ENCODE results near the gene FCHO2. TPM values are rescaled to one million over a fixed set of nuclear protein-coding genes. Genes with fewer than 3 reads are reported as not detected.

FCHO2 gene
- total RNA-seq, 4 donors from 2014 or later: 30.2 to 41.8 (median 36.6) TPM

- no peak for TF ChIP-seq CTCF (IDR thresholded peaks at IDR 0.05)
- no peak for TF ChIP-seq POLR2A (IDR thresholded peaks at IDR 0.05)
- no peak for DNase-seq
- H3K4me3 ChIP-seq: no peak overlapping the region
- intact Hi-C loops (cut with DNase I): no loop called here
- no peak overlapping the region for H3K27ac ChIP-seq
- WGBS, 2 donors: 43 to 52% methylated on average over 4 of the region's 4 CpGs
- H3K4me1 ChIP-seq: no peaks in the 10 kb centered on the region
- H3K9me3 ChIP-seq: no peaks in the 10 kb centered on the region
- H3K36me3 ChIP-seq: no peaks in the 10 kb centered on the region
- no peaks in the 10 kb centered on the region for H3K27me3 ChIP-seq
Observed at GRCh38 chr5:73103870-73104299, 148.0 kb downstream of the FCHO2 start.

- no peak for DNase-seq
- no peaks in the 10 kb centered on the region for H3K27me3 ChIP-seq
- H3K9me3 ChIP-seq: no peaks in the 10 kb centered on the region
- WGBS, 2 donors: 38 to 44% methylated on average over 1 of the region's 1 CpG
- TF ChIP-seq CTCF (IDR thresholded peaks at IDR 0.05): no peak
- TF ChIP-seq POLR2A (IDR thresholded peaks at IDR 0.05): no peak
- intact Hi-C loops (cut with DNase I): no loop called here
- no peaks in the 10 kb centered on the region for H3K4me1 ChIP-seq
- H3K4me3 ChIP-seq: no peak overlapping the region
- no peaks in the 10 kb centered on the region for H3K36me3 ChIP-seq
- no peak overlapping the region for H3K27ac ChIP-seq
Observed at GRCh38 chr5:73104326-73104725, 148.5 kb downstream of the FCHO2 start.

- intact Hi-C loops (cut with DNase I): no loop called here
- no peak overlapping the region for H3K27ac ChIP-seq
- no peaks in the 10 kb centered on the region for H3K4me1 ChIP-seq
- no peaks in the 10 kb centered on the region for H3K9me3 ChIP-seq
- no peak for DNase-seq
- TF ChIP-seq POLR2A (IDR thresholded peaks at IDR 0.05): no peak
- no peak for TF ChIP-seq CTCF (IDR thresholded peaks at IDR 0.05)
- H3K27me3 ChIP-seq: no peaks in the 10 kb centered on the region
- no peak overlapping the region for H3K4me3 ChIP-seq
- no peaks in the 10 kb centered on the region for H3K36me3 ChIP-seq
Observed at GRCh38 chr5:73106335-73106734, 150.5 kb downstream of the FCHO2 start.

GRCh38 chr5:73110190-73110589, 154.3 kb downstream of the FCHO2 start:
- Histone ChIP-seq H3K4me3 (no peak overlapping the region), H3K9me3 (no peaks in the 10 kb centered on the region), H3K36me3 (no peaks in the 10 kb centered on the region), H3K4me1 (no peaks in the 10 kb centered on the region), H3K27me3 (no peaks in the 10 kb centered on the region), H3K27ac (no peak overlapping the region)
- 70 to 73% methylated on average over 1 of the region's 1 CpG for WGBS, 2 donors
- intact Hi-C loops (cut with DNase I): no loop called here
- TF ChIP-seq POLR2A (IDR thresholded peaks at IDR 0.05) (no peak), CTCF (IDR thresholded peaks at IDR 0.05) (no peak)
- DNase-seq: no peak

GRCh38 chr5:73111536-73111935, 155.7 kb downstream of the FCHO2 start:
- TF ChIP-seq POLR2A (IDR thresholded peaks at IDR 0.05) (no peak), CTCF (IDR thresholded peaks at IDR 0.05) (no peak)
- H3K9me3 ChIP-seq: no peaks in the 10 kb centered on the region
- no peaks in the 10 kb centered on the region for H3K4me1 ChIP-seq
- 70 to 87% methylated on average over 1 of the region's 1 CpG for WGBS, 2 donors
- H3K27ac ChIP-seq: no peak overlapping the region
- intact Hi-C loops (cut with DNase I): no loop called here
- H3K4me3 ChIP-seq: no peak overlapping the region
- H3K27me3 ChIP-seq: no peaks in the 10 kb centered on the region
- no peaks in the 10 kb centered on the region for H3K36me3 ChIP-seq
- no peak for DNase-seq
